ENCODE measurements around the gene CKLF. TPM values are rescaled to one million over a fixed set of nuclear protein-coding genes. Genes with fewer than 3 reads are reported as not detected.

CKLF gene
- total RNA-seq, 2 experiments from 2014 or later = 124 to 130 TPM

DNA sequence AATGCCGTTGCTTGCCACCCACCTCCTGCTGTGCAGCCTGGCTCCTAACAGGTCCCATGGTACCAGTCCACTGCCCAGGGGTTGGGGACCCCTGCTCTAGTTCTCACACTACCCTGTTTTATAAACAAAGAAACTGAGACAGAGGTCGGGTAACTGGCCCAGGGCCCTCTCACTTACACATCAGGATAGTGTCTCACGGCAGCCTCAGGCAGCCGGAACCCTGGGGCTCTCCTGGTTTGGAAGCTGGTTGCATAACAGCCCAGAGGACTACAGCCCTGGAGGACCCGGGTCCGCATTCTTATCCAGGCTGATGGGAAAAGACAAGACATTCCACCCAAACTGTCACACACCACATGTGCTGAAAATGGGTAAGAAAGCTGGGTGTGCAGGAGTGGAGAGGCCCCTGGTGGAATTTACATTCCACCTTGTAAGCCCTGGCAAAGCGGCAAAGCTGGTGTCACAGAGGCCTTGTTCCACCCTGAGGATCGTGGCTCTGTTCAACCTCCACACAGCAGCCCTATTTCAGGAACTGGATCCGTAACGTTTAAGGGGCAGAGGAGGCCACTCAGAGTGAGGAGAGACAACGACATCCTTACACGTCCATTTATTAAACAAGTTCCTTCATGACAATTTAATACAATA lies 61.9 kb downstream of the CKLF start:
- POLR2A ChIA-PET = interaction anchor here (0.7 to 1.5 kb wide), 3 partner anchors 10 to 116 kb away, joined by 3 to 6 read pairs (median 3); partner anchors contain the start of gene CMTM3
- H3K36me3 Mint-ChIP-seq = peaks cover 9% of the 10 kb centered on the region
- H3K4me1 Mint-ChIP-seq = no peaks in the 10 kb centered on the region
- H3K4me3 Mint-ChIP-seq = no peak overlapping the region
- ATAC-seq (ENCODE audit: low read depth) = no peak
- DNase-seq = no peak
- H3K9me3 Mint-ChIP-seq = no peaks in the 10 kb centered on the region
- H3K27me3 Mint-ChIP-seq = no peaks in the 10 kb centered on the region
- H3K27ac Mint-ChIP-seq = no peak overlapping the region

Other genes starting within 250 kb of the CKLF start
- not detected for gene CDH5, start 185.9 kb upstream of the CKLF start, total RNA-seq
- gene BEAN1, start 125.3 kb upstream of the CKLF start, total RNA-seq = not detected
- 1 to 10 TPM; 7.0 to 8.6 TPM for gene TK2, start 2.5 kb upstream of the CKLF start, total RNA-seq
- gene CMTM1, start 13.9 kb downstream of the CKLF start, total RNA-seq = 10 to 100 TPM; 10.6 to 13.5 TPM
- gene CMTM2, start 26.9 kb downstream of the CKLF start, total RNA-seq = 1 to 10 TPM in 1 of 2 experiments, under 1 TPM in 1; 0.45 to 1.3 TPM
- 100 to 1,000 TPM; 107 to 108 TPM for gene CMTM3, start 52.1 kb downstream of the CKLF start, total RNA-seq
- gene CMTM4, start 144.2 kb downstream of the CKLF start, total RNA-seq = 1 to 10 TPM; 1.3 to 2.0 TPM
- 10 to 100 TPM; 66.3 to 70.5 TPM for gene DYNC1LI2, start 199.0 kb downstream of the CKLF start, total RNA-seq
- not detected for gene TERB1, start 249.0 kb downstream of the CKLF start, total RNA-seq

All from activated naive CD8-positive, alpha-beta T cell treated with anti-CD3 and anti-CD28 coated beads, Interleukin-2, amount 10 ng/mL, durations not matched to agents 7 days and 5 days (primary cell).